Peyer's patch (tissue), 4 donors: ENCODE results near the gene ARFRP1. TPM values are rescaled to one million over a fixed set of nuclear protein-coding genes. Genes with fewer than 3 reads are reported as not detected.
A peak's percentile ranks its signal among the peaks of the same experiment; 100 is the strongest.

Source experiments
- DNase-seq, 3 donors: peaks; one replicate each; pipeline ENCODE4 v3.0.0-alpha.2; 2017 to 2019
- H3K27ac ChIP-seq, 4 donors: fragments of 200-600 bp; sonication (generic); one replicate each; pipeline ENCODE4 v1.5.1; 2016 to 2019
- H3K27me3 ChIP-seq, 2 donors: fragments of 200-600 bp; sonication (generic); one replicate each; pipeline ENCODE4 v1.5.1; 2019
- H3K36me3 ChIP-seq, 3 donors: fragments of 200-600 bp; sonication (generic); one replicate each; pipeline ENCODE4 v1.5.1; 2016 to 2019
- H3K4me1 ChIP-seq, 4 donors: fragments of 200-600 bp; sonication (generic); one replicate each; pipeline ENCODE4 v1.5.1; 2016 to 2019
- H3K4me3 ChIP-seq, 4 donors: fragments of 200-600 bp; sonication (generic); 1 replicate in 3 of 4; 2 replicates in 1 of 4; pipeline ENCODE4 v1.5.1; 2016 to 2019; ENCODE audit warnings: mild to moderate bottlenecking in 1 of 4
- H3K9me3 ChIP-seq, 4 donors: fragments of 200-600 bp; sonication (generic); one replicate each; pipeline ENCODE4 v1.5.1; 2016 to 2019; ENCODE audit warnings: mild to moderate bottlenecking in 1 of 4
- CTCF ChIP-seq, 6 experiments: fragments of 450-650 bp in 4 of 6; fragments of 200-600 bp in 2 of 6; sonication (generic) in 1 of 6; IDR thresholded peaks; one replicate each; pipeline ENCODE4 v1.5.1; 2017 to 2019; ENCODE audit warnings: antibody characterized with exemption in 6 of 6, mild to moderate bottlenecking in 3 of 6, moderate library complexity in 1 of 6
- POLR2A ChIP-seq, 2 donors: fragments of 450-650 bp; IDR thresholded peaks; one replicate each; pipeline ENCODE4 v1.5.1; 2017; ENCODE audit warnings: antibody characterized with exemption in 2 of 2, mild to moderate bottlenecking in 2 of 2, moderate library complexity in 2 of 2
- total RNA-seq, 4 donors: library from RNA; depleted of rRNA; stranded (reverse); fragments of >200 nt; gene quantifications; one replicate each; pipeline ENCODE4 v1.1.0, GENCODE V29; 2016

The ARFRP1 gene
- total RNA-seq, 4 donors from 2014 or later, result 39.1 to 67.6 (median 46.3) TPM

- peaks cover 0 to 37% (median 16%) of the 10 kb centered on the region in 4 donors for H3K4me1 ChIP-seq
- TF ChIP-seq CTCF (IDR thresholded peaks at IDR 0.05), result no peak
- no peak for TF ChIP-seq POLR2A (IDR thresholded peaks at IDR 0.05)
Measured at GRCh38 chr20:63657260-63657936, 50.4 kb downstream of the ARFRP1 start.

GRCh38 chr20:63656451-63656850, 51.3 kb downstream of the ARFRP1 start:
- TF ChIP-seq CTCF (IDR thresholded peaks at IDR 0.05), result no peak
- TF ChIP-seq POLR2A (IDR thresholded peaks at IDR 0.05), result no peak
- DNase-seq, result no peak
- no peaks in the 10 kb centered on the region for H3K9me3 ChIP-seq
- H3K4me3 ChIP-seq, result no peak overlapping the region
- peaks cover 0 to 47% (median 18%) of the 10 kb centered on the region in 4 donors for H3K4me1 ChIP-seq
- H3K36me3 ChIP-seq, result peaks cover 0 to 4% (median 0%) of the 10 kb centered on the region in 3 donors
- H3K27me3 ChIP-seq, result peaks cover 0 to 20% of the 10 kb centered on the region in 2 donors
- H3K27ac ChIP-seq, result no peak overlapping the region

More at GRCh38 chr20:63657260-63657936, 50.4 kb downstream of the ARFRP1 start:
- H3K27ac ChIP-seq, result peak overlapping the region; percentile 68 to 90 (median 84)
- peak overlapping the region; percentile 75 to 85 (median 78) for H3K4me3 ChIP-seq
- peaks cover 0 to 11% of the 10 kb centered on the region in 2 donors for H3K27me3 ChIP-seq
- no peaks in the 10 kb centered on the region for H3K9me3 ChIP-seq
- H3K36me3 ChIP-seq, result peaks cover 0 to 13% (median 0%) of the 10 kb centered on the region in 3 donors
- no peak for DNase-seq

- H3K4me3 ChIP-seq, result no peak overlapping the region
- no peaks in the 10 kb centered on the region for H3K36me3 ChIP-seq
- no peak overlapping the region for H3K27ac ChIP-seq
- H3K4me1 ChIP-seq, result peaks cover 0 to 50% (median 18%) of the 10 kb centered on the region in 4 donors
- TF ChIP-seq POLR2A (IDR thresholded peaks at IDR 0.05), result no peak
- no peak for TF ChIP-seq CTCF (IDR thresholded peaks at IDR 0.05)
- no peaks in the 10 kb centered on the region for H3K9me3 ChIP-seq
- H3K27me3 ChIP-seq, result peaks cover 0 to 20% of the 10 kb centered on the region in 2 donors
- no peak for DNase-seq
Measured at GRCh38 chr20:63655249-63655648, 52.5 kb downstream of the ARFRP1 start.

GRCh38 chr20:63653974-63654668, 53.7 kb downstream of the ARFRP1 start:
- Histone ChIP-seq H3K9me3 (no peaks in the 10 kb centered on the region), H3K4me1 (peaks cover 0 to 42% (median 18%) of the 10 kb centered on the region in 4 donors), H3K36me3 (no peaks in the 10 kb centered on the region), H3K4me3 (peak overlapping the region; percentile 37 to 68 (median 60)), H3K27ac (peak overlapping the region in 3 of 4 donors; percentile 59 to 67 (median 65)), H3K27me3 (peaks cover 0 to 20% of the 10 kb centered on the region in 2 donors)
- no peak for DNase-seq
- TF ChIP-seq POLR2A (IDR thresholded peaks at IDR 0.05) (no peak), CTCF (IDR thresholded peaks at IDR 0.05) (no peak)

GRCh38 chr20:63653041-63653973, 54.5 kb downstream of the ARFRP1 start, which contains the start of gene STMN3:
Gene STMN3, minus strand, starts transcription at chr20:63653424. Its CDS starts 79 bp downstream, at chr20:63653345.
- Histone ChIP-seq H3K36me3 (no peaks in the 10 kb centered on the region), H3K27me3 (peaks cover 0 to 20% of the 10 kb centered on the region in 2 donors), H3K4me3 (peak within 1 kb of the TSS; percentile 37 to 68 (median 60)), H3K27ac (peak within 1 kb of the TSS in 3 of 4 donors; percentile 59 to 67 (median 65)), H3K9me3 (no peaks in the 10 kb centered on the region), H3K4me1 (peaks cover 0 to 39% (median 18%) of the 10 kb centered on the region in 4 donors)
- peak; percentile 74 to 85 (median 76) for DNase-seq
- no peak for TF ChIP-seq CTCF (IDR thresholded peaks at IDR 0.05)
- TF ChIP-seq POLR2A (IDR thresholded peaks at IDR 0.05), result no peak
